Transverse colon (tissue), 4 donors: Measurements from ENCODE around the gene ATP6V1C2. TPM values are rescaled to one million over a fixed set of nuclear protein-coding genes. Genes with fewer than 3 reads are reported as not detected.

Experiments
- DNase-seq: peaks from one replicate; pipeline ENCODE4 v3.0.0-alpha.2; 2019
- H3K27ac ChIP-seq, 4 donors: fragments of 200-600 bp; sonication (generic); 2 replicates each; pipeline ENCODE4 v1.5.1; 2016 to 2018; ENCODE audit warnings: inconsistent platforms in 4 of 4
- H3K27me3 ChIP-seq: fragments of 200-600 bp; sonication (generic); 2 replicates; pipeline ENCODE4 v1.5.1; 2017; ENCODE audit warnings: inconsistent platforms
- H3K36me3 ChIP-seq, 4 donors: fragments of 200-600 bp; sonication (generic); 2 replicates each; pipeline ENCODE4 v1.5.1; 2017 to 2019; ENCODE audit warnings: inconsistent platforms in 4 of 4
- H3K4me1 ChIP-seq, 4 donors: fragments of 200-600 bp; sonication (generic); 2 replicates each; pipeline ENCODE4 v1.5.1; 2017 to 2020; ENCODE audit warnings: inconsistent platforms in 4 of 4
- H3K4me3 ChIP-seq, 4 donors: fragments of 200-600 bp; sonication (generic); 1 replicate in 1 of 4; 2 replicates in 3 of 4; pipeline versions ENCODE4 v1.5.1 to v1.6.1; 2017 to 2019; ENCODE audit warnings: inconsistent platforms in 4 of 4
- H3K9me3 ChIP-seq, 2 donors: fragments of 200-600 bp; sonication (generic); 2 replicates each; pipeline ENCODE4 v1.5.1; 2017 to 2019; ENCODE audit warnings: inconsistent platforms in 2 of 2
- EP300 ChIP-seq: sonication (generic); formaldehyde crosslinking; IDR thresholded peaks from one replicate; pipeline ENCODE4 v1.6.1; 2017; ENCODE audit warnings: antibody characterized with exemption, low read depth
- POLR2A ChIP-seq: fragments of 450-650 bp; IDR thresholded peaks from one replicate; pipeline ENCODE4 v1.6.1; 2016; ENCODE audit warnings: antibody characterized with exemption, mild to moderate bottlenecking, moderate library complexity
- POLR2AphosphoS5 ChIP-seq, 3 donors: sonication (generic); formaldehyde crosslinking; IDR thresholded peaks; one replicate each; pipeline ENCODE4 v1.6.1; 2016; ENCODE audit warnings: antibody characterized with exemption in 3 of 3
- WGBS, 2 donors: methylation state at CpG; one replicate each; pipeline ENCODE4 v1.1.5; 2018; ENCODE audit warnings: low coverage in 1 of 2; 5-methylcytosine and 5-hydroxymethylcytosine counted together
- in situ Hi-C, 4 donors: fragments of 200-750 bp; cut with MboI; loops; one replicate each; pipeline versions ENCODE4 v1.15.0 to v1.15.1; 2017; ENCODE audit warnings: low sequenced_read_pairs in 3 of 4, low pct_ligation_motif_present in 1 of 4, low pct_unique_long_range_greater_than_20kb in 1 of 4
- intact Hi-C: fragments of 100-400 bp; cut with DNase I; formaldehyde crosslinking; loops from one replicate; pipeline ENCODE4 v1.15.1; 2023; ENCODE audit warnings: low total_unique reads
- total RNA-seq, 4 donors: library from RNA; depleted of rRNA; stranded (reverse); fragments of >200 nt; gene quantifications; one replicate each; pipeline ENCODE4 v1.1.0, GENCODE V29; 2016
- TF ChIP-seq, protein P1 (sequence below), 5 experiments: fragments of 200-600 bp in 3 of 5; fragments of 450-650 bp in 2 of 5; sonication (generic) in 3 of 5; IDR thresholded peaks; 1 replicate in 2 of 5; 2 replicates in 3 of 5; pipeline ENCODE4 v1.5.1; 2016 to 2017; ENCODE audit warnings: antibody characterized with exemption in 5 of 5, inconsistent platforms in 3 of 5, mild to moderate bottlenecking in 2 of 5, moderate library complexity in 1 of 5

ATP6V1C2 gene
- total RNA-seq, 4 donors from 2014 or later, result 0.48 to 43.0 (median 1.2) TPM

DNA sequence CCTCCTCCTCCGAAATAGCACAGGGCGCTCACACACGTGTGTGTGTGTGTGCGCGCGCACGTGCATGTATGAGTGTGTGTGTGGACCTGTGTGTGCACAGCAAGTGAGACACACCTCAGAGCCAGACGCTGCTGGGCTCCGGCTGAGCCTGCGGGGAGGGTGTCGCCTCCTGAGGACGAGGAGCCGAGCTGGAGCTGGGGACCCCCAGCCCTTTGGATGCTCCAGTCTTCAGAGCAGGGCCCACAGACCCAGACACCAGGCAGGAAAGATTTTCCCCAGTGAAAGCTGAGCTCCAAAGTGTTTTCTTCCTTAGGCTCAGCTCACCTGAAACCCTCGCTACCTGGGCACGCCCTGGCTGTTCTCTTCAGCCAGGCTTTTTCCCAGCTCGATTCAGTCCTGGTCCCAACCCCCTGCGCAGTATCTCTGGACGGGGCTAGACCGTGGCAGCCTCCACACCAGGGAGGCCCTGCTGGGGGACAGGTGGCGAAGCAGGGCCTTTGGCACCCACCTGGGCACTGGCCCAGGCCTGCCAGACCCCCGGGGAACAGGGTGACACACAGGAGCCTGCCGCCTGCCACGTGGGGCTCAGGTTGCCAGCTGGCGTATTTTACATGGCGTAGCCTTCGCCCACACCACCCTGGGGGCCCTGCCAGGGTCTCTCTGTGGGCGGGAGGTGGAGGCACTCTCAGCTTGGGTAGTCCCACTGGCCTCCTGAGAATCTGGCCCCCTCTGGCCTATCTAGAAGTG is 55.0 kb downstream of the ATP6V1C2 start:
- DNase-seq, result no peak
- H3K27me3 ChIP-seq, result no peaks in the 10 kb centered on the region
- in situ Hi-C loops, result no loop called here
- TF ChIP-seq POLR2A (no peak), EP300 (no peak), POLR2AphosphoS5 (IDR thresholded peaks at IDR 0.05) (no peak)
- TF ChIP-seq, protein P1, sequence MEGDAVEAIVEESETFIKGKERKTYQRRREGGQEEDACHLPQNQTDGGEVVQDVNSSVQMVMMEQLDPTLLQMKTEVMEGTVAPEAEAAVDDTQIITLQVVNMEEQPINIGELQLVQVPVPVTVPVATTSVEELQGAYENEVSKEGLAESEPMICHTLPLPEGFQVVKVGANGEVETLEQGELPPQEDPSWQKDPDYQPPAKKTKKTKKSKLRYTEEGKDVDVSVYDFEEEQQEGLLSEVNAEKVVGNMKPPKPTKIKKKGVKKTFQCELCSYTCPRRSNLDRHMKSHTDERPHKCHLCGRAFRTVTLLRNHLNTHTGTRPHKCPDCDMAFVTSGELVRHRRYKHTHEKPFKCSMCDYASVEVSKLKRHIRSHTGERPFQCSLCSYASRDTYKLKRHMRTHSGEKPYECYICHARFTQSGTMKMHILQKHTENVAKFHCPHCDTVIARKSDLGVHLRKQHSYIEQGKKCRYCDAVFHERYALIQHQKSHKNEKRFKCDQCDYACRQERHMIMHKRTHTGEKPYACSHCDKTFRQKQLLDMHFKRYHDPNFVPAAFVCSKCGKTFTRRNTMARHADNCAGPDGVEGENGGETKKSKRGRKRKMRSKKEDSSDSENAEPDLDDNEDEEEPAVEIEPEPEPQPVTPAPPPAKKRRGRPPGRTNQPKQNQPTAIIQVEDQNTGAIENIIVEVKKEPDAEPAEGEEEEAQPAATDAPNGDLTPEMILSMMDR (IDR thresholded peaks at IDR 0.05), result no peak
- no peak overlapping the region for H3K27ac ChIP-seq
- H3K4me3 ChIP-seq, result no peak overlapping the region
- H3K36me3 ChIP-seq, result peaks cover 0 to 13% (median 5%) of the 10 kb centered on the region in 4 donors
- intact Hi-C loops, result no loop called here
- H3K9me3 ChIP-seq, result no peaks in the 10 kb centered on the region
- 88% methylated on average over 26 of the region's 27 CpGs; no CpG with 5 or more reads in 1 of the 2 donors for WGBS, 2 donors
- H3K4me1 ChIP-seq, result no peaks in the 10 kb centered on the region

DNA sequence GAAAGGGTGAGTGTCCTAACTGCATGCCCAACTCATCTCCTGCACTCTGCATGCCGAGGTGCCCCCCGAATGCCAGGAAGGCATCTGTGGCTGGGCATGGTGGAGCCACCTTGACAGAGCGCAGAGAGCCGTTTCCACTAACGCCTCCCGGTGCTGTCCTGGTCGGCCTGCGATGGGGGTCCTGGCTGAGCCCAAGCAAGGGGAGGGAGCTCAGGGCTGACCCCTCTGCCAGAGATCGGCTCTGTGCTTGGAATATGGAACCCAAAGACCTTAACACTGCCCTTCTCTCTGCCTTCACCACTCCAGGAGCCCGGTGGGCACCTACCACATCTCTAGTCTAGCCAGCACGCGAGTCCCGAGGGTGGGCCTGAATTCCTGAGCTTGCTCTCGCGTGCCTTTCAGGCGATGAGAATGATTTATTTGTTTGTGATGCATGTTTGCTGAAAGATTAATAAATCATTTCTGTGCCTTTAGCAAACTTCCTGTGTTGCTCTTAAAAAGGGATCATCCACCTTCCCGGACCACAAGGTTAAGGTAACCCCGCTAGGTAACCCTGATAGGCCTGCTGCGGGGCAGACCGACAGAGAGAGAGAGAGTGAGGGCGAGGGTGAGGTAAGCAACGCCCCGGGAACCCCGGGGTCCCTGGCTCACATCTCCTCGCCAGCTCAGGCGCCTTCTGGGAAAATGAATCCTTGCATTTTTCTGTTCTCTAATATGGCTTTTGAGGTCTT is 55.8 kb downstream of the ATP6V1C2 start:
- DNase-seq, result no peak
- Histone ChIP-seq H3K4me1 (no peaks in the 10 kb centered on the region), H3K36me3 (peaks cover 0 to 21% (median 5%) of the 10 kb centered on the region in 4 donors), H3K27ac (no peak overlapping the region), H3K4me3 (no peak overlapping the region), H3K9me3 (no peaks in the 10 kb centered on the region), H3K27me3 (no peaks in the 10 kb centered on the region)
- intact Hi-C loops (no loop called here), in situ Hi-C loops (no loop called here)
- 39 to 88% methylated on average over 4 to 26 of the region's 26 CpGs for WGBS, 2 donors
- TF ChIP-seq, protein P1 (IDR thresholded peaks at IDR 0.05), result no peak
- TF ChIP-seq EP300 (no peak), POLR2AphosphoS5 (IDR thresholded peaks at IDR 0.05) (no peak), POLR2A (no peak)

DNA sequence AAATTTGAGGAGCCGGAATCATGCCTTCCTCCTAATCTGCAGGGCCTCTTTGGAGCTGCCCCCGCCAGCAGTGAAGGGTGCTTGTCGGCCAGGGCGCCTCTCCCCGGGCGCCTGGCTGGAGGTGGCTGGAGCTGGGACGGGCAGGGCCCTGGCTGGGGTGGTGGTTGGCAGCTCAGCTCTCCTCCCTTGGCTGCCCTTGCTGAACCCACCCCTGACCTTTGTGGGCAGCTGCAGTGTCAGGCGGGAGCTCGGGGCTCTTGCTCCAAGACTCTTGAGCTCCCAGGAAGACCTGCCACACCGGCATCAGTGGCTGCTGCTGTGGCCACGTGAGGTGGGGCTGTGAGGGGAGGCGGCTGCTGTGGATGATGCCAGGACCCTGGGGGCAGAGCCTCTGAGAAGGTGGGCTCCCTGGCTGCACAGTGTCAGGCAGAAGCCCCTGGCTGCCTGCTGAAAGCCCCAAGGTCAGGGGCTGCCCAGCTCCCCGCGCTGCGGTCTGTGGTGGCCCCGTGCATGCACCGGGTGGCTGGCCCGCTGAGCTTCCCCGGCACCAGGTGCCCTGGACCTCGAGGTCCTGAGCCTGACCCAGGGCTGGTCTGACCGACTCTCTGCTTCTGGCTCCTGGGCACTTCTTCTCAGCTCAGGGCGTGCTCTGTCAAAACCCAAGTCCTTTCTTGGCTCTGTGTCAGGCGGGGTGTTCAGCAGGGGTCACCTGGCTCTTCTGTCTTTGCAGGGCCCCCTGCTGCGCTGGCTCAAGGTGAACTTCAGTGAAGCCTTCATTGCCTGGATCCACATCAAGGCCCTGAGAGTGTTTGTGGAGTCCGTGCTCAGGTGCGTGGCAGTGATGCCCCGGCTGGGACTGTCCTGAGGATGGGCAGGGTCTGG is 56.7 kb downstream of the ATP6V1C2 start:
- Histone ChIP-seq H3K4me3 (no peak overlapping the region), H3K9me3 (no peaks in the 10 kb centered on the region), H3K36me3 (peaks cover 0 to 27% (median 8%) of the 10 kb centered on the region in 4 donors), H3K27ac (no peak overlapping the region), H3K27me3 (no peaks in the 10 kb centered on the region), H3K4me1 (no peaks in the 10 kb centered on the region)
- intact Hi-C loops (no loop called here), in situ Hi-C loops (no loop called here)
- TF ChIP-seq POLR2AphosphoS5 (IDR thresholded peaks at IDR 0.05) (no peak), EP300 (no peak), POLR2A (no peak)
- TF ChIP-seq, protein P1 (IDR thresholded peaks at IDR 0.05), result no peak
- DNase-seq, result no peak
- WGBS, 2 donors, result 88% methylated on average over 20 of the region's 27 CpGs; no CpG with 5 or more reads in 1 of the 2 donors

DNA sequence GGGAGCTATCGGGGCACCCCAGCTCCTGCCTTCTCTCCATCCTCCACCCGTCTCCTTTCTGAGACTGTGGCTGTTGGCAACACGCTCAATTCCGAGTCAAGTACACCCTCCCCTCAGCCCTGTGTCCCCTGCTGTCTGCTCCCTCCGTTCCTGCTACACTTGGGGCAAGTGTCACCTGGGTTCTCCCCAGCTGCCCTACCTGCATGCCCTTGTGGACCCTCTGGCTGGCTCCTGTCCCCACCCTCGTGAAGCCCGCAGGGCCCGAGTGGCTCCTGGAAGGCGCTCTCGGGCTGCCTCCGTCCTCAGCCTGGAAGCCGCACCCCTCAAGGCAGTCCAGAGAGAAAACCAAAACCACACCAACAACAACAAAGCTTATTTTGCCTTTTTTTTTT is 57.3 kb downstream of the ATP6V1C2 start:
- DNase-seq, result no peak
- in situ Hi-C loops, result no loop called here
- no peak overlapping the region for H3K4me3 ChIP-seq
- intact Hi-C loops, result no loop called here
- no peaks in the 10 kb centered on the region for H3K4me1 ChIP-seq
- H3K27me3 ChIP-seq, result no peaks in the 10 kb centered on the region
- peaks cover 0 to 29% (median 8%) of the 10 kb centered on the region in 4 donors for H3K36me3 ChIP-seq
- H3K9me3 ChIP-seq, result no peaks in the 10 kb centered on the region
- no peak for TF ChIP-seq POLR2A
- WGBS, 2 donors, result 91 to 100% methylated on average over 1 to 12 of the region's 12 CpGs
- H3K27ac ChIP-seq, result no peak overlapping the region
